Mesodermal cell (in vitro differentiated cells): Measurements from ENCODE around the gene RSPH9.
"Not testable (repeated sequence)": the region's sequence is repeated elsewhere in the genome, so short reads cannot be mapped to it uniquely, and the experiment has no call there.

Experiments used
- H3K27ac ChIP-seq: 2 replicates; pipeline ENCODE4 v1.7.0; 2013; ENCODE audit warnings: mild to moderate bottlenecking, low read depth, low read length, moderate library complexity; ENCODE audit not compliant: severe bottlenecking
- H3K36me3 ChIP-seq: 2 replicates; pipeline ENCODE4 v1.7.1; 2013; ENCODE audit warnings: mild to moderate bottlenecking, low read length, moderate library complexity; ENCODE audit not compliant: control insufficient read depth, insufficient read depth
- H3K4me1 ChIP-seq: one replicate; pipeline ENCODE4 v1.7.1; 2013; ENCODE audit warnings: mild to moderate bottlenecking, low read length; ENCODE audit not compliant: insufficient read depth, control insufficient read depth, poor library complexity, severe bottlenecking
- H3K4me3 ChIP-seq: 2 replicates; pipeline ENCODE4 v1.7.0; 2013; ENCODE audit warnings: low read length, control low read depth, mild to moderate bottlenecking; ENCODE audit not compliant: insufficient read depth, poor library complexity, severe bottlenecking; ENCODE audit errors: extremely low read depth
- H3K9me3 ChIP-seq: 2 replicates; pipeline ENCODE4 v1.7.1; 2013; ENCODE audit warnings: mild to moderate bottlenecking, low read length, moderate library complexity; ENCODE audit not compliant: control insufficient read depth
- WGBS, 2 experiments: methylation state at CpG; one replicate each; pipeline ENCODE4 v1.1.5; 2013; ENCODE audit warnings: missing lambda C conversion rate in 2 of 2; ENCODE audit not compliant: insufficient coverage in 2 of 2; 5-methylcytosine and 5-hydroxymethylcytosine counted together

RSPH9 gene

GRCh38 chr6:43629104-43629504, 15.7 kb upstream of the RSPH9 start, which contains the start of gene GTPBP2:
Gene GTPBP2 (minus strand): TSS chr6:43629264. CDS start chr6:43629162, 102 bp downstream.
- no peaks in the 10 kb centered on the region for H3K9me3 ChIP-seq
- peak within 1 kb of the TSS; percentile 87 for H3K4me3 ChIP-seq
- peak within 1 kb of the TSS; percentile 99 for H3K27ac ChIP-seq
- peaks cover 14% of the 10 kb centered on the region for H3K4me1 ChIP-seq
- peaks cover 36% of the 10 kb centered on the region for H3K36me3 ChIP-seq
- WGBS, 2 experiments: 0 to 1% methylated on average over 21 to 27 of the region's 46 CpGs

DNA sequence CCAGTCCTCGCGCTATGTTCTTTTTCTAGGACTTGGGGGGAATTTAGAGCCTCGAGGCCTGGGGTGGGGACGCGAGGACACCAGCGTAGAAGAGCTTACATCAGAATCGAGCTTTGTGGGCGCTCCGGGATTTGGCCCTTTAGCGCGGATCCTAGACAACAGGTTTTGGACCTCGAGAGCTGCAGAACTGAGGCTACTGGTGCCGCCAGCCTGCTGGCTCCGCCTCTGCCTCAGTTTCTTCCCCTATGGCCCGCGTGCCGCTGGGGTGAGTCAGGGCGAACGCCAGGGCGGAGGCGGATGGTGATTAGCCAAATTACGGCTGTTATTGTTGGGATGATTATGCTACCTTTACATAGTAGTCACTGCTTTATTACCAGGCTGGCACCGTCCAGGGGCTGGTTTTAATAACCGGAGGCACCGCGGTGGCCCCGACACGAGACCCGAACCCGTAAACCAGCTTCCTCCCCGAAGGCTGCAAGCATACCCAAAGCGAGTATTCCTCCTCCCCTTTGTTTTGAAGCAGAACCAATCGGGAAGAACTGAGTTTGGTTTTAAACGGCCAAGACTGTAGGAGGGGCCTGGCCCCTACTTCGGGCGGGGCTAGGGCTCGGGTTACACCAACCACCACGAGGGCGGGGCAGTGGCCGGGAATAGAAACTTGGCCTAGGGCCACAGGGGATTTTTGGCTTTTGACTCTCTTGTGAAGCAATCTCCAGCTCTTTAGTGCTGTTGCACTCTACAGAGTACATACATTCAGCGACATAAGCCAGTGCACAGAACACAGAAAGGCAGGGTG, 15.1 kb upstream of the RSPH9 start:
- 1% methylated on average over 18 to 30 of the region's 41 CpGs for WGBS, 2 experiments
- peaks cover 30% of the 10 kb centered on the region for H3K36me3 ChIP-seq
- no peaks in the 10 kb centered on the region for H3K9me3 ChIP-seq
- peak overlapping the region; percentile 99 for H3K27ac ChIP-seq
- H3K4me1 ChIP-seq: peaks cover 14% of the 10 kb centered on the region
- H3K4me3 ChIP-seq: peak overlapping the region; percentile 87

- H3K9me3 ChIP-seq: no peaks in the 10 kb centered on the region
- peak overlapping the region; percentile 99 for H3K27ac ChIP-seq
- WGBS, 2 experiments: 89% methylated on average over 1 of the region's 1 CpG; no CpG with 5 or more reads in 1 of the 2 experiments
Measured at GRCh38 chr6:43630980-43631619, 13.7 kb upstream of the RSPH9 start.

GRCh38 chr6:43633002-43633401, 11.8 kb upstream of the RSPH9 start:
- WGBS, 2 experiments: 93% methylated on average over 5 to 6 of the region's 7 CpGs
- not testable (repeated sequence) for H3K9me3 ChIP-seq
- H3K36me3 ChIP-seq: peaks cover 17% of the 10 kb centered on the region

More at GRCh38 chr6:43630980-43631619, 13.7 kb upstream of the RSPH9 start:
- H3K4me3 ChIP-seq: no peak overlapping the region
- H3K36me3 ChIP-seq: peaks cover 16% of the 10 kb centered on the region
- peaks cover 14% of the 10 kb centered on the region for H3K4me1 ChIP-seq

DNA sequence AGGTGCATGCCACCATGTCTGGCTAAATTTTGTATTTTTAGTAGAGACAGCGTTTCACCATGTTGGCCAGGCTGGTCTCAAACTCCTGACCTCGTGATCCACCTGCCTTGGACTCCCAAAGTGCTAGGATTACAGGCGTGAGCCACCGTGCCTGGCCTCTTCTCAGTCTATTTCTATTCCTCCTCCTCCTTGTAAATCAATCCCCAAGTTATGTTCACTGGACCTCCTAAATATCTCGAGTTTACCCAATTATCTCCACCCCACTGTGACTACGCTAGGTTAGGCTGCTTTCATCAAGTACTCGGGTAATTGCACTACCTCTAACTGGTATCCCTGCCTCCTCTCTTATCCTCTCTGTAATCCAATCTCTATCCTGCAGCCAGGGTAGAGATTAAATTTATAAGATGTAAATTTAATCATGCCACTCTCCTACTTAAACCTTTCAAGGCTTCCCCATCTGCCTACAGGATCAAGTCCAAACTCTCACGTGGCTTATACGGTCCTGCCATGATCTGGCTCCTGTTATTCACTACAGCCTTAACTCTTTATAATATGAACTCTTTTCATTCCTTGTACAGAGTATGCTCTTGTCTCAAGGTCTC, 10.0 kb upstream of the RSPH9 start:
- Histone ChIP-seq H3K27ac (no peak overlapping the region), H3K4me1 (peaks cover 18% of the 10 kb centered on the region), H3K4me3 (no peak overlapping the region), H3K36me3 (peaks cover 35% of the 10 kb centered on the region), H3K9me3 (no peaks in the 10 kb centered on the region)
- 95 to 96% methylated on average over 6 to 8 of the region's 9 CpGs for WGBS, 2 experiments

More at GRCh38 chr6:43633002-43633401, 11.8 kb upstream of the RSPH9 start:
- not testable (repeated sequence) for H3K27ac ChIP-seq, H3K4me3 ChIP-seq, H3K4me1 ChIP-seq

GRCh38 chr6:43635387-43636307, 9.2 kb upstream of the RSPH9 start, which contains the start of gene MAD2L1BP:
Gene MAD2L1BP (plus strand): TSS chr6:43635840. CDS start chr6:43635876, 36 bp downstream.
- peak within 1 kb of the TSS; percentile 53 for H3K27ac ChIP-seq

DNA sequence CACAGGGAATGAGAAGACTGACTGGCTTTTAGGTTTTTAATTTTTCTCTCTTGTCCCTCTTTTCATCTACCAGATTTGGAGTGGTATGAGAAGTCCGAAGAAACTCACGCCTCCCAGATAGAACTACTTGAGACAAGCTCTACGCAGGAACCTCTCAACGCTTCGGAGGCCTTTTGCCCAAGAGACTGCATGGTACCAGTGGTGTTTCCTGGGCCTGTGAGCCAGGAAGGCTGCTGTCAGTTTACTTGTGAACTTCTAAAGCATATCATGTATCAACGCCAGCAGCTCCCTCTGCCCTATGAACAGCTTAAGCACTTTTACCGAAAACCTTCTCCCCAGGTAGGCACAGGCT, 8.6 kb upstream of the RSPH9 start:
- peaks cover 20% of the 10 kb centered on the region for H3K4me1 ChIP-seq
- H3K36me3 ChIP-seq: peaks cover 49% of the 10 kb centered on the region
- 25 to 28% methylated on average over 3 to 5 of the region's 7 CpGs for WGBS, 2 experiments
- no peaks in the 10 kb centered on the region for H3K9me3 ChIP-seq
- H3K4me3 ChIP-seq: peak overlapping the region; percentile 82
- H3K27ac ChIP-seq: peak overlapping the region; percentile 23

More at GRCh38 chr6:43635387-43636307, 9.2 kb upstream of the RSPH9 start, which contains the start of gene MAD2L1BP:
- 10 to 14% methylated on average over 23 to 44 of the region's 48 CpGs for WGBS, 2 experiments
- peak within 1 kb of the TSS; percentile 82 for H3K4me3 ChIP-seq
- H3K36me3 ChIP-seq: peaks cover 43% of the 10 kb centered on the region
- no peaks in the 10 kb centered on the region for H3K9me3 ChIP-seq
- peaks cover 23% of the 10 kb centered on the region for H3K4me1 ChIP-seq

DNA sequence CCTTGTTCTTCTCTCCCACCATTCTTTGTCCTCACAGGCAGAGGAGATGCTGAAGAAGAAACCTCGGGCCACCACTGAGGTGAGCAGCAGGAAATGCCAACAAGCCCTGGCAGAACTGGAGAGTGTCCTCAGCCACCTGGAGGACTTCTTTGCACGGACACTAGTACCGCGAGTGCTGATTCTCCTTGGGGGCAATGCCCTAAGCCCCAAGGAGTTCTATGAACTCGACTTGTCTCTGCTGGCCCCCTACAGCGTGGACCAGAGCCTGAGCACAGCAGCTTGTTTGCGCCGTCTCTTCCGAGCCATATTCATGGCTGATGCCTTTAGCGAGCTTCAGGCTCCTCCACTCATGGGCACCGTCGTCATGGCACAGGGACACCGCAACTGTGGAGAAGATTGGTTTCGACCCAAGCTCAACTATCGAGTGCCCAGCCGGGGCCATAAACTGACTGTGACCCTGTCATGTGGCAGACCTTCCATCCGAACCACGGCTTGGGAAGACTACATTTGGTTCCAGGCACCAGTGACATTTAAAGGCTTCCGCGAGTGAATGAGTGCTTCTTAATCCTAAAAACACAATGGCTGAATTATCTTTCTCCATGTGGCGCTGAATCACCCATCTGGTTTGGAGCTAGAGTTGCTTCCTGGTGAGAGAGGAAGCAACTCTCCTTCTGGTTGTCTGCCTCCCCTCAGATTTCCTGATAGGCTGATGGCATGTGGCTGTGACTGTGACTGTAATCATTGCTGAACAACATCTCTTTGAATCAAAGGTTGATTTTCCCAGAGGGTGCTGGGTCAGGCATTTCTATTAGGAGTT, 4.6 kb upstream of the RSPH9 start:
- 97 to 99% methylated on average over 20 of the region's 21 CpGs for WGBS, 2 experiments
- H3K4me3 ChIP-seq: no peak overlapping the region
- peaks cover 24% of the 10 kb centered on the region for H3K4me1 ChIP-seq
- H3K27ac ChIP-seq: peak overlapping the region; percentile 31
- peaks cover 70% of the 10 kb centered on the region for H3K36me3 ChIP-seq
- no peaks in the 10 kb centered on the region for H3K9me3 ChIP-seq

DNA sequence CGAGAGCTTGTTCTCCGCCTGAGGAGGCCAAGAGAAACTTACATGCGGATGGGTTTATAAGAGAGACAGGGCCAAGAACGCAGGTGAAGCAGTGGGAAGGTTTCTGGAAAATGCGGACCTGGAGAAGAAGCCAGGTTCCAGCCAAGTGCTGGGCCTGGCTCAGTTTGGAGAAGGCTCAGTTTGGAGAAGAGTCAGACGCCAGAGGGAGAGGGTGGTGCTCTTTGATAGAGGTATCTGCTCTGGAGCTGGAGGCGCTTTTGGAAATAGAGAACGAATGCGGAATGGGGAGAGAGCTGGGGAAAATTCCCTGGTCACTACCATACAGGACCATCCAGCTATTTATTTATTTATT, 753 bp downstream of the RSPH9 start:
- 6 to 7% methylated on average over 4 to 5 of the region's 9 CpGs for WGBS, 2 experiments

More for the DNA sequence above, 753 bp downstream of the RSPH9 start:
- Histone ChIP-seq H3K4me3 (peak overlapping the region; percentile 46), H3K27ac (no peak overlapping the region), H3K36me3 (peaks cover 27% of the 10 kb centered on the region), H3K9me3 (no peaks in the 10 kb centered on the region), H3K4me1 (peaks cover 12% of the 10 kb centered on the region)
